Ishikawa (cell line): ENCODE results near the gene COG6.

Experiments used
- CEBPB ChIP-seq: IDR thresholded peaks from 2 replicates; pipeline ENCODE4 v1.6.1; 2012
- MAX ChIP-seq: IDR thresholded peaks from 2 replicates; pipeline ENCODE4 v1.6.1; 2012
- RAD21 ChIP-seq: IDR thresholded peaks from 2 replicates; pipeline ENCODE4 v1.6.1; 2012; ENCODE audit warnings: low read depth
- TAF1 ChIP-seq: IDR thresholded peaks from 2 replicates; pipeline ENCODE4 v1.6.1; 2012; ENCODE audit warnings: low read depth, mild to moderate bottlenecking
- YY1 ChIP-seq: IDR thresholded peaks from 2 replicates; pipeline ENCODE4 v1.6.1; 2012; ENCODE audit warnings: low read depth

- no peak for TF ChIP-seq RAD21
- TF ChIP-seq CEBPB, result no peak
- TF ChIP-seq TAF1, result no peak
- TF ChIP-seq YY1, result no peak
- no peak for TF ChIP-seq MAX
Observed at GRCh38 chr13:39663958-39664357, 8.5 kb downstream of the COG6 start.
